Astrocyte of the cerebellum (primary cell): ENCODE measurements around the gene WASHC1.
"Not testable (repeated sequence)": the region's sequence is repeated elsewhere in the genome, so short reads cannot be mapped to it uniquely, and the experiment has no call there.

Experiments
- DNase-seq: peaks from one replicate; pipeline ENCODE4 v3.0.0-alpha.2; 2011; ENCODE audit warnings: low read depth
- H3K4me3 ChIP-seq: 2 replicates; pipeline ENCODE4 v1.5.1; 2011; ENCODE audit warnings: mild to moderate bottlenecking, low read depth, low read length, moderate library complexity
- in situ Hi-C: cut with HindIII; loops from 2 replicates; pipeline ENCODE4 v1.10.0; 2017; ENCODE audit warnings: low sequenced_read_pairs
- TF ChIP-seq, protein P1 (sequence below): IDR thresholded peaks from 2 replicates; pipeline ENCODE4 v1.5.1; 2012; ENCODE audit warnings: low read length, low read depth, moderate library complexity, mild to moderate bottlenecking; ENCODE audit errors: missing control alignments

The WASHC1 gene

GRCh38 chr9:32308-32707 lies 3.1 kb upstream of the WASHC1 start:
- in situ Hi-C loops, H3K4me3 ChIP-seq, DNase-seq: not testable (repeated sequence)

DNA sequence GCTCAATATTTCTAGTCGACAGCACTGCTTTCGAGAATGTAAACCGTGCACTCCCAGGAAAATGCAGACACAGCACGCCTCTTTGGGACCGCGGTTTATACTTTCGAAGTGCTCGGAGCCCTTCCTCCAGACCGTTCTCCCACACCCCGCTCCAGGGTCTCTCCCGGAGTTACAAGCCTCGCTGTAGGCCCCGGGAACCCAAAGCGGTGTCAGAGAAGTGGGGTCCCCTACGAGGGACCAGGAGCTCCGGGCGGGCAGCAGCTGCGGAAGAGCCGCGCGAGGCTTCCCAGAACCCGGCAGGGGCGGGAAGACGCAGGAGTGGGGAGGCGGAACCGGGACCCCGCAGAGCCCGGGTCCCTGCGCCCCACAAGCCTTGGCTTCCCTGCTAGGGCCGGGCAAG lies 481 bp downstream of the WASHC1 start:
- H3K4me3 ChIP-seq, result peak overlapping the region; percentile 43
- in situ Hi-C loops, DNase-seq: not testable (repeated sequence)

GRCh38 chr9:21621-22020 lies 7.6 kb downstream of the WASHC1 start:
- H3K4me3 ChIP-seq, in situ Hi-C loops, DNase-seq: not testable (repeated sequence)

GRCh38 chr9:16875-17274 lies 12.4 kb downstream of the WASHC1 start:
- DNase-seq, in situ Hi-C loops, H3K4me3 ChIP-seq: not testable (repeated sequence)

- DNase-seq, in situ Hi-C loops, H3K4me3 ChIP-seq: not testable (repeated sequence)
Observed at GRCh38 chr9:14129-14809, 15.0 kb downstream of the WASHC1 start.

DNA sequence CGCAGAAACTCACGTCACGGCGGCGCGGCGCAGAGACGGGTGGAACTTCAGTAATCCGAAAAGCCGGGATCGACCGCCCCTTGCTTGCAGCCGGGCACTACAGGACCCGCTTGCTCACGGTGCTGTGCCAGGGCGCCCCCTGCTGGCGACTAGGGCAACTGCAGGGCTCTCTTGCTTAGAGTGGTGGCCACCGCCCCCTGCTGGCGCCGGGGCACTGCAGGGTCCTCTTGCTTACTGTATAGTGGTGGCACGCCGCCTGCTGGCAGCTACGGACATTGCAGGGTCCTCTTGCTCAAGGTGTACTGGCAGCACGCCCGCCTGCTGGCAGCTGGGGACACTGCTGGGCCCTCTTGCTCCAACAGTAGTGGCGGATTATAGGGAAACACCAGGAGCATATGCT lies 18.1 kb downstream of the WASHC1 start:
- H3K4me3 ChIP-seq, in situ Hi-C loops, DNase-seq: not testable (repeated sequence)
- TF ChIP-seq, protein P1, sequence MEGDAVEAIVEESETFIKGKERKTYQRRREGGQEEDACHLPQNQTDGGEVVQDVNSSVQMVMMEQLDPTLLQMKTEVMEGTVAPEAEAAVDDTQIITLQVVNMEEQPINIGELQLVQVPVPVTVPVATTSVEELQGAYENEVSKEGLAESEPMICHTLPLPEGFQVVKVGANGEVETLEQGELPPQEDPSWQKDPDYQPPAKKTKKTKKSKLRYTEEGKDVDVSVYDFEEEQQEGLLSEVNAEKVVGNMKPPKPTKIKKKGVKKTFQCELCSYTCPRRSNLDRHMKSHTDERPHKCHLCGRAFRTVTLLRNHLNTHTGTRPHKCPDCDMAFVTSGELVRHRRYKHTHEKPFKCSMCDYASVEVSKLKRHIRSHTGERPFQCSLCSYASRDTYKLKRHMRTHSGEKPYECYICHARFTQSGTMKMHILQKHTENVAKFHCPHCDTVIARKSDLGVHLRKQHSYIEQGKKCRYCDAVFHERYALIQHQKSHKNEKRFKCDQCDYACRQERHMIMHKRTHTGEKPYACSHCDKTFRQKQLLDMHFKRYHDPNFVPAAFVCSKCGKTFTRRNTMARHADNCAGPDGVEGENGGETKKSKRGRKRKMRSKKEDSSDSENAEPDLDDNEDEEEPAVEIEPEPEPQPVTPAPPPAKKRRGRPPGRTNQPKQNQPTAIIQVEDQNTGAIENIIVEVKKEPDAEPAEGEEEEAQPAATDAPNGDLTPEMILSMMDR, result peak; percentile 10

- H3K4me3 ChIP-seq, in situ Hi-C loops, DNase-seq: not testable (repeated sequence)
Observed at GRCh38 chr9:10653-11053, 18.6 kb downstream of the WASHC1 start.

DNA sequence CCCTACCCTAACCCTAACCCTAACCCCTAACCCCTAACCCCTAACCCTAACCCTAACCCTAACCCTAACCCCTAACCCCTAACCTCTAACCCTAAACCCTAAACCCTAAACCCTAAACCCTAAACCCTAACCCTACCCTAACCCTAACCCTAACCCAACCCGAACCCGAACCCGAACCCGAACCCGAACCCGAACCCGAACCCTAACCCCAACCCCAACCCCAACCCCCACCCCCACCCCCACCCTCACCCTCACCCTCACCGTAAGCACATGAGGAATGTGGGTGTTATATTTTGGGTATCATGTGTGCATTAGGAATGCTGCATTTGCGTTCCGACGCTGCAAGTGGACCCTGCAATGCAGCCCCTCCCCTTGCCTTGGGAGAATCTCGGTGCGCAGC lies 19.0 kb downstream of the WASHC1 start:
- H3K4me3 ChIP-seq, DNase-seq, in situ Hi-C loops: not testable (repeated sequence)
